ENCODE data around the gene UBXN1.
A peak's percentile ranks its signal among the peaks of the same experiment; 100 is the strongest.
"Not testable (repeated sequence)": the region's sequence is repeated elsewhere in the genome, so short reads cannot be mapped to it uniquely, and the experiment has no call there.

The UBXN1 gene

DNA sequence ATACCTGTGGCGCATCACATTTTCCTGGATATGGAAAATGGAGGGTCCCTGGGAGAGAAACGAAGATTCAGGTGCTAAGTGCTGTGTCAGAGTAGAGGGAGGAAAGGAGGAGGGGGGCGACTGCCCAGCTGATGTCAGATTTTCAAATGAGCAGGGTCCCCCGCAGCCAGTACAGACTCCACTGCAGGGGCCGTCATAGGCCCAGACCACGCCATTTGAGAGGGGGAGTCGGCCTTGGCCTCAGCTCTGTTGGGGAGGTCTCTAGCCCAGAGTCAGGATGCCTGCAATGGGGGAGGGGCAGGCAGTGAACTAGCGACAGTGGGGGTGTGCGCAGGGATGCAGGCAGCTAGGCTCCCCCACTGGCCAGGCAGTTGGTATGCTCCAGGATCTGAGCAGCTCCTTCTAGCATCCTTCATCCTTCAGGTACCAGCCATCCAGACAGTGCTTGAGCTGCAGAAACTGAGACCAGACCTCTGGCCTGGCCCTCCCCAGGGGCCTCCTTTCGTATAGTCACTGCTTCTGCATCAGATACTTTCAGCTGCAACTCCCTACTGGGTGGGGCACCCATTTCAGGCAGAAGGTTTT is 28.5 kb upstream of the UBXN1 start, which contains the start of the genes BSCL2 and GNG3:
Gene BSCL2, minus strand, starts transcription at position 148 of the 585 bp plus-strand sequence. CDS start 229 bp downstream, outside the sequence.
Gene GNG3, plus strand, starts transcription at position 400 of the 585 bp plus-strand sequence. CDS start 620 bp downstream, outside the sequence.
- peak; percentile 75 for DNase-seq

DNA sequence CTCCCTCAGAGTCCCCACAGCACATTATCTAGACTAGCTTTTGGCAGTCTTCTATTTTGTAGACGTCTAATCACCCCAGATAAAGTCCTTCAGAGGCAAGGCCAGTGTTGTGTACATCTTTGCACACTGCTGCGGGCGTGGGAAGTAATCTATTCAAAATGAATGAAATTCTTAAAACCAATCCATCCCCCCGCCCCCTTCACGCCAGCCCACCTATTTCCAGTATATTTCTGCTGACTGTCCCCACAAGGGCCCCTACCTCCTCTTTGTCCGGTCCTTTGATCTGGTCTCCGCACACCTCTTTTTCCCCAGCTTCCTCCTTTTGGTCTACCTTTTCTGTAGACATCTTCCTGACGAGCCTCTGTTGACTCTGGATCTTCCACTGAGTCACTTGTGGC is 28.0 kb upstream of the UBXN1 start:
- no peak for DNase-seq

DNA sequence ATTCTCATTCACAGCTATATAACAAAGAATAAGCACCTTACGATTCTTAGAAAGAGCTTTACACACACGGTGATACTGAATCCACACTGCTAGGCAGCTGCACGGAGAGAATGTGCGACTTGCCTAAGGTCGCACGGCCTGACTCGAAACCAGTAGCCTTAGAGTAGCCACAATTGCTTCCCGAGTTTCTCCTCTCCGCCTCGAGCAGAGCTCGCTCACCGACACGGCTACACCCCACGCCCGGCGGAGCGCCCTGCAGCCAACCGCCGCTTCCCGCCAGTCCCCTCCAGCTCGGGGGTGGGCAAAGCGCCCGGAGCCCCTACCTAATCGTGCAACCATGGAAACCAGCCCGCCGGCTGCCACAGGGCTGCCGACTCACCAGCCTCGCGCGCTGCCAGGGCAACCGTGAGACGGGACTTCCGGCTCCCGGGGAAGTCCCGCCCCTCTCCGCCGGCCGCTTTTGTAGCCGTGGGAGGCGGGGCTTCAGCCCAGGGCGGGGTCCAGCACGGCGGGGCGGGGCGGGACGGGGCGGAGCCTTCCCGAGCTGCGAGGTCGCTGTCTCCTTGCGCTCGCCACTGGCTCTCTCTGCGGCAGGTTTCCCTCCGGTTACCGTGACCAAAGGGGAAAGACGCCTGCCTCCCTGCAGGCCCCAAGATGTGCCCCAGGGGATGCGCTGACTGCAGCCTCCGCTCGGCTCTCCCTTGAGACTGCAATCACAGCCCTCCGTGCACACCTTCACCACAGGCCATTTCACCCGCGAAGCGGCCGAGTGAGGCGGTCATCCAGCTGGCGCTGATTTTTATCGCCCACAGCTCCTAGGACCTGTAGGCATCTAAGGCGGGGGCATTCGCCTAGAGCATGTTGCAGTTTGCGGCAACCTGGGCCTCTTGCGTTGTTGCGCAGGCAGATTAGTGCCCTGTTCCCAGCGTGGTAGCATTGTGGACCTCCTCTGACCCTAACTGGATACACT is 27.3 kb upstream of the UBXN1 start:
- DNase-seq, result peak; percentile 96

- DNase-seq, result no peak
Measured at GRCh38 chr11:62705413-62705812, 26.5 kb upstream of the UBXN1 start.

GRCh38 chr11:62703921-62704320 is 25.0 kb upstream of the UBXN1 start:
- DNase-seq, result not testable (repeated sequence)

DNA sequence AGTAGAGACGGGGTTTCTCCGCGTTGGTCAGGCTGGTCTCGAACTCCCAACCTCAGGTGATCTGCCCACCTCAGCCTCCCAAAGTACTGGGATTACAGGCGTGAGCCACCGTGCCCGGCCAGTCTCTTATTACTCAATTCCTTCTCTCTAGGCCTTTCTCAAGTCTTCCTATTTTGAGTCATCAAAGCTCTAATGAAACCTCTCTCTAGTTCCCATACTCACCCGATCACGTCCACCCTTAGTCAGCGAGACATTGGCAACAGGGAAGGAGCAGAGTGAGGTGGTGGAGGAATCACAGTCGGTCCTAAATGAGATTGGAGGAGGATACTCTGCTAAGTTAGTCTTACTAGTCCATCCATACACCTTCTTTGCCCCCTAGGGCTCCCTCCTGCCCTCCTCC is 23.4 kb upstream of the UBXN1 start:
- no peak for DNase-seq

DNA sequence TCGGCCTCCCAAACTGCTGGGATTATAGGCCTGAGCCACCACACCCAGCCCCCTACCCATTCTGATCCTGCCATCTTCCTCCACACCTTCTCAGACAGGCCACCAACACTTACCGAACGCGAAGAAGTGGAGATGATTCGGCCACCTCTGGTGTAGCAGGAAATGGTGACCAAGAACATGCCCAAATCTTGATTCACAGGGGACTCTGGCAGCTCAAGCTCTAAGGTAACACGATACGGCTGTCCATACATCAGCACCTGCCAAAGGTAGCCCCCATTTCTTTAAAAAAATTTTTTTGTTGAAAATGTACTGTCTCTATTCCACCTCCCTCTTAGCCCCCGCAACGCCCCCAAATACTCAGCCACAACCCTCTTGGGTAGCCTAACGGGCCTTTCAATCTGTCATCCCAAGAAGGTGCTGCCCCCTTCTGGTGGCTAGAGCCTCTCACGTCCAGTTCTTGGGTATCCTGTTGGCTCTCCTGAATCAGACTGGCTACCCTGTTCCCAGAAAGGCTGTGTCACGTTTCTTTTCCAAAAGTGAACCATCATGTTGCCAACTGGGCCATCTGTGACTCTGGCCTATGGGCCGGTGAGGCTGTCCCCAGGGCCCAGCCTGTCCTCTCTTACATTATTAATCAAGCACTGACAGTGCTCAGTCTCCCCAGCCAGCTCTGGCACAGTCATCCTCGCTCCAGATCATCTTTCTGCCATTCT is 15.7 kb upstream of the UBXN1 start:
- peak; percentile 59 for DNase-seq

DNA sequence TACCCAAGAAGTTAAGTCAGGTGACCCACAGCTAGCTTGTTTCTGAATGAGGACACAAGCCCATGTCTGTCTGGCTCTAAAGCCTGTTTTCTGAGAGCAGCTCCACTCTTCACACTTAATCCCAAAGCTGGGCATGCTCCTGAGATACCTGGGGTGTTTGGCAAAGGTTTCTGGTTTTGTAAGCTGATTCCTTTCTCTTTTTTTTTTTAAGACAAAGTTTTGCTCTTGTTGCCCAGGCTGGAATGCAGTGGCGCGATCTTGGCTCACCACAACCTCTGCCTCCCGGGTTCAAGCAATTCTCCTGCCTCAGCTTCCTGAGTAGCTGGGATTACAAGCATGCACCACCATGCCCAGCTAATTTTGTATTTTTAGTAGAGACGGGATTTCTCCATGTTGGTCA is 14.8 kb upstream of the UBXN1 start:
- DNase-seq, result not testable (repeated sequence)

- no peak for DNase-seq
Measured at GRCh38 chr11:62689421-62690183, 10.7 kb upstream of the UBXN1 start, which contains the start of gene LRRN4CL. Gene LRRN4CL, minus strand, starts transcription at chr11:62689530. Its CDS starts 1,022 bp downstream, at chr11:62688508.

GRCh38 chr11:62688491-62688890 is 9.6 kb upstream of the UBXN1 start:
- no peak for DNase-seq

GRCh38 chr11:62687508-62688396 is 8.9 kb upstream of the UBXN1 start:
- no peak for DNase-seq

DNA sequence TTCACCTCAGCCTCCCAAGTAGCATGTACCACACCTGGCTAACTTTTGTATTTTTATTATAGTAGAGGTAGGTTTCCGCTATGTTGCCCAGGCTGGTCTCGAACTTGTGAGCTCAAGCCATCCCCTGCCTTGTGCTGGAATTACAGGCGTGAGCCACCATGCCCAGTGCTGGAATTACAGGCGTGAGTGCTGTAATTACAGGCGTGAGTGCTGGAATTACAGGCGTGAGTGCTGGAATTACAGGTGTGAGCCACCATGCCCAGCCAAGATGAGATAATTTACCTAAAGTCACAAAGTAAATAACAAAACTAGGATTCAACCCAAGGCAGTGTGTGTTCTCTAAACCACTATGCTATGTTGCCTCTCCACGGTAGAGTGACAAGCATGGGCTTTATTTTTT is 3.6 kb upstream of the UBXN1 start:
- no peak for DNase-seq

DNA sequence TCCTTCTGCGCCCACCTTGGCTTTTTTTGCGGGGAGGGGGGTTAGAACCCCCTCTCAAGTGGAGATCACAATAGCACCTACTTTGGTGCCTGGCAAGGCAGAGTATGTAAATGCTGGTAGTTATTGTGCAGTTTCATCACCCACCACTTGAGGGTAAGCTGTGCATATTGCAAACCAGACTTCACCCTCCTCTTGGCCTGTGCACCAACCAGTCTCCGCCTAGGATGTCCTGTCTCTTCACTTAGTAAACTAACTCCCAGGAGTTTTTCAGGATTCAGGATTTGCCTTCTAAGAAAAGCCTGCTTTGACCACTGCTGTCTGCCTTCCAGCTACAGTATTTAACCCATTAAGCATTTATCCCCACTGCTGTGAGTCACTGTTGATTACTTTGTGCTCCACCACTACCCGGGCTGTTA is 2.0 kb upstream of the UBXN1 start:
- DNase-seq, result no peak

DNA sequence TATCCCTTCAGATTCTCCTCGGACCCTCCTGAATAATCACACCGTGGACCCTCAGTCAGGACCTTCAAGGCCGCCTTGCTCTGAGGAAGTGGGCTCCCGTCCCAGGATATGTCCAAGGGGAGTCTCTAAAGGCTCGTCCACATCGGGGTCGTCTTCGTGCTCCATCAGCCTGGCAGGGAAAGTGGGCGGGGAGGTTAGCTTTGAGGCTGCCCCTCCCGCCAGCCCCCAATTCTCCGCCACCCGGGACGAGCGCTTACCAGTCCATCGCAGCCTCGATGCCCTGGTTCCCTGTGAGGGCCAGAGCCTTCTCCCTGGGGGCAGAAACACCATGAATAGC is 472 bp downstream of the UBXN1 start:
- no peak for DNase-seq

DNA sequence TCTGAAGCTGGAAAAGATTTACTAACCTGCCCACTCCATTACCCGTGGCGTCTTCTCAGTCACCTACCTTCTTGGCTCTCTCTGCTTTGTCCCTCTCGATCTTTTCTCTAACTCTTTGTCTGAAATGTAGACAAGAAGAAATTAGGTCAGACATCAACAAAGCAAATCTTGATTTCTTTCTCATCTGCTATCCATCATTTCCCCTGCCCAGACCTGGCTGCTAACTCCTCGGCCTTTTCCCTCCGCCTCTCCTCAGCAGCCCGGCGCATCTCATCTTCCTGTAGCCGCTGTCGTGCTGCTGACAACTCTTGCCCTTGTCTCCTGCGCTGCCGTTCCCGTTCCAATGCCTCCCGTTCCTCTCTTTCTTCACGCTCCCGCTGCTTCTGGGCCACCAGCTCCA is 1.2 kb downstream of the UBXN1 start:
- DNase-seq, result no peak

- DNase-seq, result no peak
Measured at GRCh38 chr11:62677156-62677555, 1.7 kb downstream of the UBXN1 start.

GRCh38 chr11:62676698-62677097 is 2.2 kb downstream of the UBXN1 start:
- DNase-seq, result no peak

GRCh38 chr11:62675415-62675814 is 3.5 kb downstream of the UBXN1 start:
- not testable (repeated sequence) for DNase-seq

GRCh38 chr11:62673196-62673525 is 5.7 kb downstream of the UBXN1 start:
- no peak for DNase-seq

DNA sequence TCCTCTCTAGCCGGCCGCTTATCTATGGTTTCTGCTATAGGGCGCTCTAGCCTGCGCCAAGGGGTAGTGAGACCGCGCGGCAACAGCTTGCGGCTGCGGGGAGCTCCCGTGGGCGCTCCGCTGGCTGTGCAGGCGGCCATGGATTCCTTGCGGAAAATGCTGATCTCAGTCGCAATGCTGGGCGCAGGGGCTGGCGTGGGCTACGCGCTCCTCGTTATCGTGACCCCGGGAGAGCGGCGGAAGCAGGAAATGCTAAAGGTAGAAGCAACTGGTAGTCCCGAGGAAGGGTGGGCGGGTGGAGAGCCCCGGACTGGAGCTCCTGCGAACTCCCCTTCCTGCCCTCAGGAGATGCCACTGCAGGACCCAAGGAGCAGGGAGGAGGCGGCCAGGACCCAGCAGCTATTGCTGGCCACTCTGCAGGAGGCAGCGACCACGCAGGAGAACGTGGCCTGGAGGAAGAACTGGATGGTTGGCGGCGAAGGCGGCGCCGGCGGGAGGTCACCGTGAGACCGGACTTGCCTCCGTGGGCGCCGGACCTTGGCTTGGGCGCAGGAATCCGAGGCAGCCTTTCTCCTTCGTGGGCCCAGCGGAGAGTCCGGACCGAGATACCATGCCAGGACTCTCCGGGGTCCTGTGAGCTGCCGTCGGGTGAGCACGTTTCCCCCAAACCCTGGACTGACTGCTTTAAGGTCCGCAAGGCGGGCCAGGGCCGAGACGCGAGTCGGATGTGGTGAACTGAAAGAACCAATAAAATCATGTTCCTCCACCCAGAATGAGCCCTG is 7.1 kb downstream of the UBXN1 start, which contains the start of the genes LBHD1 and UQCC3:
Gene LBHD1, minus strand, starts transcription at position 660 of the 782 bp plus-strand sequence. CDS start 2,236 bp downstream, outside the sequence.
Gene UQCC3, plus strand, starts transcription at position 66 of the 782 bp plus-strand sequence. Its CDS starts 73 bp downstream, at position 139.
- DNase-seq, result peak; percentile 84

Data from midbrain (tissue), 1 donor.